ENCODE measurements around the gene HIRIP3. TPM values are rescaled to one million over a fixed set of nuclear protein-coding genes. Genes with fewer than 3 reads are reported as not detected.

The HIRIP3 gene
- total and polyA plus RNA-seq, 2 of the 13 experiments (the other 11 are each of a cell fraction or from before 2014, with no cell fraction given) = 12.6 to 17.2 TPM

DNA sequence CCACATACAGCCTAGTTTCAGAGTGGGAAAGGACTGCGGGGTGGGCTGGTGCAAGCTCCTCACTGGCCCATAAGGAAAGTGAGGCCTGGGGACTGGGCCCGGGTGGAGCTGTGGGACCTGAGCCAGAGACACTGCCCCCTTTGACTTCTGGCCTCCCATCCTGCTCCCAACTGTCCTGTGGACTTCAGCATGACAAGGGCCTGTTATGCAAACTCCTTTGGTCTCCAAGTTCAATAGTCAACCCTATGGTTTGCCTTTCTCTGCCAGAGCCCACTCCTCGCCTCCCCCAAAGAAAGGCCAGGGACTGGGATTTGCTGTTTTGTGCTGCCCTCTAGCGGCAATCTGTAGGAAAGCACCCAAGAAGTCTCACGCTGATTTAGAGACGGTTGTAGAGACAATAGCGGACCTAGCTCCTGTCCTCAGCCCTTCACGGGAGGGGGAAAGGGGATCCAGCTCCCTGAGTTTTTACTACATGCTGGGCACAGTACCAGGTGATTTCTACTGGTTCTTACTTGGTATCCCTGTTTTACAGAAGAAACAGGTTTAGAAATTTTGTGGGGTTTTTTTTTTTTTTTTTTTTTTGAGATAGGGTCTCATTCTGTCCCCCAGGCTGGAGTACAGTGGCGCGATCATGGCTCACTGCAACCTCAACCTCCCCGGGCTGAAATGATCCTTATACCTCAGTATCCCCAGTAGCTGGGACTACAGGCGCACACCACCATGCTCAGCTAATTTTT is 36.8 kb upstream of the HIRIP3 start (continued):
- TF ChIP-seq ZNF350 (CRISPR knock-in tag; IDR thresholded peaks at IDR 0.05; ENCODE audit: borderline replicate concordance, low read depth) = no peak
- 0 out of 2 replicates have a peak, but pooled peaks have one; percentile 30 for TF ChIP-seq ZFX (CRISPR knock-in tag; IDR thresholded peaks at IDR 0.05; ENCODE audit: low read depth)
- TF ChIP-seq HNF4G (IDR thresholded peaks at IDR 0.05; ENCODE audit: borderline replicate concordance, low read depth, low read length) = 0 out of 2 replicates have a peak, but pooled peaks have one; percentile 57
- TF ChIP-seq HNF4G (CRISPR knock-in tag; IDR thresholded peaks at IDR 0.05; ENCODE audit: borderline replicate concordance, low read depth) = no peak
- TF ChIP-seq ZNF441 (CRISPR knock-in tag; IDR thresholded peaks at IDR 0.05; ENCODE audit: borderline replicate concordance) = no peak
- no peak for TF ChIP-seq MTA1 (CRISPR knock-in tag; IDR thresholded peaks at IDR 0.05; ENCODE audit: borderline replicate concordance)
- 0 out of 2 replicates have a peak, but pooled peaks have one; percentile 27 for TF ChIP-seq GFI1 (CRISPR knock-in tag; IDR thresholded peaks at IDR 0.05; ENCODE audit: borderline replicate concordance)
- TF ChIP-seq ZNF282 (IDR thresholded peaks at IDR 0.05; ENCODE audit: partially characterized antibody) = no peak
- no peak for TF ChIP-seq ZNF354B (CRISPR knock-in tag; IDR thresholded peaks at IDR 0.05)
- 0 out of 2 replicates have a peak, but pooled peaks have one; percentile 71 for TF ChIP-seq MYNN (CRISPR knock-in tag; IDR thresholded peaks at IDR 0.05; ENCODE audit: low read depth)
- TF ChIP-seq ZNF501 (CRISPR knock-in tag; IDR thresholded peaks at IDR 0.05) = peak; percentile 43; the same call in 1 of the 2 replicates
- TF ChIP-seq PHF5A (CRISPR knock-in tag; IDR thresholded peaks at IDR 0.05; ENCODE audit: low read depth, unreplicated experiment) = peak; percentile 38
- no peak for TF ChIP-seq GATA4 (IDR thresholded peaks at IDR 0.05; ENCODE audit: borderline replicate concordance, low read depth)
- TF ChIP-seq NFKBIZ (CRISPR knock-in tag; IDR thresholded peaks at IDR 0.05) = 0 out of 2 replicates have a peak, but pooled peaks have one; percentile 24
- no peak for TF ChIP-seq ZNF20 (CRISPR knock-in tag; IDR thresholded peaks at IDR 0.05)
- TF ChIP-seq ZNF781 (CRISPR knock-in tag; IDR thresholded peaks at IDR 0.05; ENCODE audit: borderline replicate concordance, not compliant biosample characterization) = peak; percentile 72
- peak; percentile 53; the same call in 1 of the 2 replicates for TF ChIP-seq IRF2 (CRISPR knock-in tag; IDR thresholded peaks at IDR 0.05)
- TF ChIP-seq ELF4 (CRISPR knock-in tag; IDR thresholded peaks at IDR 0.05; ENCODE audit: borderline replicate concordance) = no peak
- TF ChIP-seq MED1 (CRISPR knock-in tag; IDR thresholded peaks at IDR 0.05) = peak; percentile 24; the same call in 1 of the 2 replicates
- peak; percentile 78; the same call in 1 of the 2 replicates for TF ChIP-seq ZNF614 (CRISPR knock-in tag; IDR thresholded peaks at IDR 0.05; ENCODE audit: borderline replicate concordance)
- peak; percentile 66; the same call in 1 of the 2 replicates for TF ChIP-seq THAP11 (CRISPR knock-in tag; IDR thresholded peaks at IDR 0.05)
- peak; percentile 51; the same call in 1 of the 2 replicates for TF ChIP-seq SAP130 (CRISPR knock-in tag; IDR thresholded peaks at IDR 0.05; ENCODE audit: low read depth)
- TF ChIP-seq ZNF205 (CRISPR knock-in tag; IDR thresholded peaks at IDR 0.05) = 0 out of 2 replicates have a peak, but pooled peaks have one; percentile 32
- TF ChIP-seq, protein P1, sequence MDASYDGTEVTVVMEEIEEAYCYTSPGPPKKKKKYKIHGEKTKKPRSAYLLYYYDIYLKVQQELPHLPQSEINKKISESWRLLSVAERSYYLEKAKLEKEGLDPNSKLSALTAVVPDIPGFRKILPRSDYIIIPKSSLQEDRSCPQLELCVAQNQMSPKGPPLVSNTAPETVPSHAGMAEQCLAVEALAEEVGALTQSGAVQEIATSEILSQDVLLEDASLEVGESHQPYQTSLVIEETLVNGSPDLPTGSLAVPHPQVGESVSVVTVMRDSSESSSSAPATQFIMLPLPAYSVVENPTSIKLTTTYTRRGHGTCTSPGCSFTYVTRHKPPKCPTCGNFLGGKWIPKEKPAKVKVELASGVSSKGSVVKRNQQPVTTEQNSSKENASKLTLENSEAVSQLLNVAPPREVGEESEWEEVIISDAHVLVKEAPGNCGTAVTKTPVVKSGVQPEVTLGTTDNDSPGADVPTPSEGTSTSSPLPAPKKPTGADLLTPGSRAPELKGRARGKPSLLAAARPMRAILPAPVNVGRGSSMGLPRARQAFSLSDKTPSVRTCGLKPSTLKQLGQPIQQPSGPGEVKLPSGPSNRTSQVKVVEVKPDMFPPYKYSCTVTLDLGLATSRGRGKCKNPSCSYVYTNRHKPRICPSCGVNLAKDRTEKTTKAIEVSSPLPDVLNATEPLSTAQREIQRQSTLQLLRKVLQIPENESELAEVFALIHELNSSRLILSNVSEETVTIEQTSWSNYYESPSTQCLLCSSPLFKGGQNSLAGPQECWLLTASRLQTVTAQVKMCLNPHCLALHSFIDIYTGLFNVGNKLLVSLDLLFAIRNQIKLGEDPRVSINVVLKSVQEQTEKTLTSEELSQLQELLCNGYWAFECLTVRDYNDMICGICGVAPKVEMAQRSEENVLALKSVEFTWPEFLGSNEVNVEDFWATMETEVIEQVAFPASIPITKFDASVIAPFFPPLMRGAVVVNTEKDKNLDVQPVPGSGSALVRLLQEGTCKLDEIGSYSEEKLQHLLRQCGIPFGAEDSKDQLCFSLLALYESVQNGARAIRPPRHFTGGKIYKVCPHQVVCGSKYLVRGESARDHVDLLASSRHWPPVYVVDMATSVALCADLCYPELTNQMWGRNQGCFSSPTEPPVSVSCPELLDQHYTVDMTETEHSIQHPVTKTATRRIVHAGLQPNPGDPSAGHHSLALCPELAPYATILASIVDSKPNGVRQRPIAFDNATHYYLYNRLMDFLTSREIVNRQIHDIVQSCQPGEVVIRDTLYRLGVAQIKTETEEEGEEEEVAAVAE (CRISPR knock-in tag; IDR thresholded peaks at IDR 0.05; ENCODE audit: borderline replicate concordance) = peak; percentile 59; the same call in 1 of the 2 replicates
- TF ChIP-seq MIXL1 (CRISPR knock-in tag; IDR thresholded peaks at IDR 0.05) = 0 out of 2 replicates have a peak, but pooled peaks have one; percentile 40
- peak; percentile 85 for TF ChIP-seq RAD21 (CRISPR knock-in tag; IDR thresholded peaks at IDR 0.05)
- peak; percentile 79; the same call in 1 of the 2 replicates for TF ChIP-seq GZF1 (CRISPR knock-in tag; IDR thresholded peaks at IDR 0.05)

All from HepG2 (cell line).